Thymus (tissue), 11 donors: ENCODE results near the gene SUGCT. TPM values are rescaled to one million over a fixed set of nuclear protein-coding genes. Genes with fewer than 3 reads are reported as not detected.

ENCODE experiments used
- DNase-seq, 9 donors: peaks; one replicate each; pipeline ENCODE4 v3.0.0-alpha.2; 2013; ENCODE audit warnings: low spot score in 9 of 9, low read depth in 6 of 9, missing footprints in 1 of 9
- H3K27ac ChIP-seq, 2 donors: one replicate each; pipeline ENCODE4 v1.5.1; 2013; ENCODE audit warnings: control low read depth in 1 of 2, low read depth in 1 of 2, low read length in 1 of 2, mild to moderate bottlenecking in 1 of 2, moderate library complexity in 1 of 2
- H3K27me3 ChIP-seq, 2 donors: one replicate each; pipeline ENCODE4 v1.5.1; 2013; ENCODE audit warnings: low read length in 1 of 2; ENCODE audit not compliant: control insufficient read depth in 2 of 2, insufficient read depth in 1 of 2
- H3K36me3 ChIP-seq, 2 donors: one replicate each; pipeline ENCODE4 v1.5.1; 2013; ENCODE audit warnings: low read length in 1 of 2, mild to moderate bottlenecking in 1 of 2, moderate library complexity in 1 of 2; ENCODE audit not compliant: control insufficient read depth in 2 of 2, insufficient read depth in 2 of 2
- H3K4me1 ChIP-seq, 2 donors: one replicate each; pipeline ENCODE4 v1.5.1; 2013; ENCODE audit warnings: low read length in 2 of 2; ENCODE audit not compliant: control insufficient read depth in 2 of 2, insufficient read depth in 2 of 2
- H3K4me3 ChIP-seq, 2 donors: one replicate each; pipeline ENCODE4 v1.5.1; 2013; ENCODE audit warnings: low read length in 2 of 2, control low read depth in 1 of 2, mild to moderate bottlenecking in 1 of 2
- H3K9me3 ChIP-seq, 2 donors: one replicate each; pipeline ENCODE4 v1.5.1; 2013; ENCODE audit warnings: low read length in 1 of 2, mild to moderate bottlenecking in 1 of 2; ENCODE audit not compliant: control insufficient read depth in 2 of 2, insufficient read depth in 1 of 2
- WGBS: extraction: QIAGEN DNeasy Blood & Tissue Kit; methylation state at CpG from one replicate; pipeline ENCODE4 v1.1.7; 2013; 5-methylcytosine and 5-hydroxymethylcytosine counted together
- polyA plus RNA-seq: library from polyadenylated mRNA; stranded (reverse); fragments of 200-250 nt; gene quantifications from one replicate; pipeline ENCODE4 v1.2.3, GENCODE V29; 2013
- total RNA-seq: library from RNA; stranded (reverse); fragments of 120-200 nt; gene quantifications from one replicate; pipeline ENCODE4 v1.2.4, GENCODE V29; 2013
- donor health status: healthy.

SUGCT gene
- total and polyA plus RNA-seq, 2 donors = 1.6 to 5.5 TPM

GRCh38 chr7:40811666-40812065 lies 676.9 kb downstream of the SUGCT start:
- H3K9me3 ChIP-seq = peaks cover 0 to 10% of the 10 kb centered on the region in 2 donors
- no peaks in the 10 kb centered on the region for H3K36me3 ChIP-seq
- no peak overlapping the region for H3K27ac ChIP-seq
- no peaks in the 10 kb centered on the region for H3K27me3 ChIP-seq
- no peak overlapping the region for H3K4me3 ChIP-seq
- H3K4me1 ChIP-seq = no peaks in the 10 kb centered on the region
- DNase-seq = no peak
- WGBS = 97% methylated on average over 1 of the region's 1 CpG

GRCh38 chr7:40815022-40815421 lies 680.2 kb downstream of the SUGCT start:
- H3K27ac ChIP-seq = no peak overlapping the region
- no peak for DNase-seq
- 97% methylated on average over 2 of the region's 2 CpGs for WGBS

GRCh38 chr7:40815512-40815911 lies 680.7 kb downstream of the SUGCT start:
- H3K4me3 ChIP-seq = no peak overlapping the region
- H3K36me3 ChIP-seq = no peaks in the 10 kb centered on the region
- no peak overlapping the region for H3K27ac ChIP-seq
- H3K27me3 ChIP-seq = no peaks in the 10 kb centered on the region
- DNase-seq = no peak
- H3K4me1 ChIP-seq = no peaks in the 10 kb centered on the region
- peaks cover 0 to 10% of the 10 kb centered on the region in 2 donors for H3K9me3 ChIP-seq
- WGBS = 97% methylated on average over 4 of the region's 4 CpGs

More at GRCh38 chr7:40815022-40815421, 680.2 kb downstream of the SUGCT start:
- peaks cover 0 to 10% of the 10 kb centered on the region in 2 donors for H3K9me3 ChIP-seq
- no peaks in the 10 kb centered on the region for H3K4me1 ChIP-seq
- H3K4me3 ChIP-seq = no peak overlapping the region
- H3K36me3 ChIP-seq = no peaks in the 10 kb centered on the region
- no peaks in the 10 kb centered on the region for H3K27me3 ChIP-seq

- WGBS = 98% methylated on average over 1 of the region's 1 CpG
- DNase-seq = no peak
- H3K9me3 ChIP-seq = no peaks in the 10 kb centered on the region
- H3K27me3 ChIP-seq = no peaks in the 10 kb centered on the region
- H3K4me1 ChIP-seq = no peaks in the 10 kb centered on the region
- no peak overlapping the region for H3K27ac ChIP-seq
- H3K36me3 ChIP-seq = no peaks in the 10 kb centered on the region
- H3K4me3 ChIP-seq = no peak overlapping the region
Measured at GRCh38 chr7:40822861-40823260, 688.1 kb downstream of the SUGCT start.

- no peaks in the 10 kb centered on the region for H3K27me3 ChIP-seq
- no peaks in the 10 kb centered on the region for H3K36me3 ChIP-seq
- 95% methylated on average over 3 of the region's 3 CpGs for WGBS
- no peaks in the 10 kb centered on the region for H3K9me3 ChIP-seq
- no peak for DNase-seq
- no peak overlapping the region for H3K4me3 ChIP-seq
- H3K27ac ChIP-seq = no peak overlapping the region
- H3K4me1 ChIP-seq = no peaks in the 10 kb centered on the region
Measured at GRCh38 chr7:40824461-40824860, 689.7 kb downstream of the SUGCT start.

- Histone ChIP-seq H3K36me3 (no peaks in the 10 kb centered on the region), H3K4me1 (no peaks in the 10 kb centered on the region), H3K9me3 (no peaks in the 10 kb centered on the region), H3K27ac (peak overlapping the region; percentile 23 to 54), H3K4me3 (no peak overlapping the region), H3K27me3 (no peaks in the 10 kb centered on the region)
- no peak for DNase-seq
- WGBS = 94% methylated on average over 3 of the region's 3 CpGs
Measured at GRCh38 chr7:40826411-40827221, 691.8 kb downstream of the SUGCT start.

- 91% methylated on average over 10 of the region's 10 CpGs for WGBS
- Histone ChIP-seq H3K4me1 (no peaks in the 10 kb centered on the region), H3K4me3 (no peak overlapping the region), H3K9me3 (no peaks in the 10 kb centered on the region), H3K27ac (peak overlapping the region; percentile 23 to 54), H3K27me3 (no peaks in the 10 kb centered on the region), H3K36me3 (no peaks in the 10 kb centered on the region)
- DNase-seq = peak in 1 of 9 donors; percentile 12
Measured at GRCh38 chr7:40827222-40828085, 692.6 kb downstream of the SUGCT start.

- Histone ChIP-seq H3K4me3 (no peak overlapping the region), H3K9me3 (no peaks in the 10 kb centered on the region), H3K36me3 (no peaks in the 10 kb centered on the region), H3K27me3 (no peaks in the 10 kb centered on the region), H3K4me1 (no peaks in the 10 kb centered on the region), H3K27ac (no peak overlapping the region)
- 97% methylated on average over 10 of the region's 10 CpGs for WGBS
- DNase-seq = no peak
Measured at GRCh38 chr7:40828686-40829600, 694.1 kb downstream of the SUGCT start.
